Kidney (tissue), 14 donors: Measurements from ENCODE around the gene SPACA4. TPM values are rescaled to one million over a fixed set of nuclear protein-coding genes. Genes with fewer than 3 reads are reported as not detected.
"Not testable (repeated sequence)": the region's sequence is repeated elsewhere in the genome, so short reads cannot be mapped to it uniquely, and the experiment has no call there.

Source experiments
- DNase-seq, 5 donors: peaks; one replicate each; pipeline ENCODE4 v3.0.0-alpha.2; 2013 to 2020
- FAIRE-seq: peaks from 2 replicates; lab custom pipeline; 2012; peaks lifted over from hg19 to GRCh38; lab: Jason Lieb, UNC
- H3K27ac ChIP-seq, 2 donors: one replicate each; pipeline ENCODE4 v1.7.0; 2013; ENCODE audit warnings: low read depth in 2 of 2, low read length in 2 of 2, inconsistent platforms in 1 of 2
- H3K27me3 ChIP-seq: one replicate; pipeline ENCODE4 v1.7.1; 2013; ENCODE audit warnings: low read length, inconsistent platforms; ENCODE audit not compliant: control insufficient read depth, insufficient read depth
- H3K36me3 ChIP-seq, 3 donors: one replicate each; pipeline versions ENCODE4 v1.7.0 to v1.7.1; 2013; ENCODE audit warnings: low read length in 3 of 3, control low read depth in 1 of 3, inconsistent platforms in 1 of 3; ENCODE audit not compliant: insufficient read depth in 3 of 3, control insufficient read depth in 2 of 3
- H3K4me1 ChIP-seq, 3 donors: one replicate each; pipeline versions ENCODE4 v1.7.0 to v1.7.1; 2013; ENCODE audit warnings: low read length in 3 of 3, inconsistent platforms in 1 of 3, low read depth in 1 of 3; ENCODE audit not compliant: control insufficient read depth in 2 of 3, insufficient read depth in 2 of 3
- H3K4me3 ChIP-seq, 3 donors: one replicate each; pipeline versions ENCODE4 v1.7.0 to v1.8.1; 2013; ENCODE audit warnings: low read length in 3 of 3, control low read depth in 1 of 3, inconsistent platforms in 1 of 3
- H3K9ac ChIP-seq, 3 donors: one replicate each; pipeline versions ENCODE4 v1.7.0 to v1.7.1; 2013; ENCODE audit warnings: low read length in 3 of 3, control low read depth in 1 of 3, inconsistent platforms in 1 of 3
- H3K9me3 ChIP-seq, 3 donors: one replicate each; pipeline versions ENCODE4 v1.7.0 to v1.7.1; 2013; ENCODE audit warnings: low read length in 3 of 3, control low read depth in 1 of 3, inconsistent platforms in 1 of 3; ENCODE audit not compliant: control insufficient read depth in 2 of 3, insufficient read depth in 1 of 3
- intact Hi-C: fragments of 100-400 bp; cut with DNase I; formaldehyde crosslinking; loops from one replicate; pipeline ENCODE4 v1.11.1; 2022
- polyA plus RNA-seq: library from polyadenylated mRNA; stranded (reverse); fragments of 350-450 nt; fragmentation: Illumina TruSeq; extraction: RNeasy Lipid Tissue Mini Kit (QIAGEN cat#74804); gene quantifications from one replicate; pipeline ENCODE4 v1.2.3, GENCODE V29; 2014; ENCODE audit warnings: low read depth, low replicate concordance; ENCODE audit not compliant: insufficient read depth
- total RNA-seq: library from RNA; stranded (reverse); fragmentation: NEBNext Ultra II Directional; extraction: Animal tissue kit (Norgen Biotek cat#: 25700); gene quantifications from one replicate; pipeline ENCODE4 v1.2.1, GENCODE V29; 2021
- TF ChIP-seq, protein P1 (sequence below): IDR thresholded peaks from 3 replicates; pipeline ENCODE4 v1.5.1; 2012; ENCODE audit warnings: mild to moderate bottlenecking, moderate library complexity, borderline replicate concordance; ENCODE audit not compliant: insufficient read depth; ENCODE audit errors: extremely low read depth
- donor health status: control.
- donor health status: control.
- donor health status: control.
- donor health status: control.
- donor health status: control.
- donor health status: DM: yes; HTN: yes; CAD: no.
- donor health status: Normal renal cell carcinoma (clear cell type).

SPACA4 gene
- total and polyA plus RNA-seq, 2 donors from 2014 or later, result not detected

DNA sequence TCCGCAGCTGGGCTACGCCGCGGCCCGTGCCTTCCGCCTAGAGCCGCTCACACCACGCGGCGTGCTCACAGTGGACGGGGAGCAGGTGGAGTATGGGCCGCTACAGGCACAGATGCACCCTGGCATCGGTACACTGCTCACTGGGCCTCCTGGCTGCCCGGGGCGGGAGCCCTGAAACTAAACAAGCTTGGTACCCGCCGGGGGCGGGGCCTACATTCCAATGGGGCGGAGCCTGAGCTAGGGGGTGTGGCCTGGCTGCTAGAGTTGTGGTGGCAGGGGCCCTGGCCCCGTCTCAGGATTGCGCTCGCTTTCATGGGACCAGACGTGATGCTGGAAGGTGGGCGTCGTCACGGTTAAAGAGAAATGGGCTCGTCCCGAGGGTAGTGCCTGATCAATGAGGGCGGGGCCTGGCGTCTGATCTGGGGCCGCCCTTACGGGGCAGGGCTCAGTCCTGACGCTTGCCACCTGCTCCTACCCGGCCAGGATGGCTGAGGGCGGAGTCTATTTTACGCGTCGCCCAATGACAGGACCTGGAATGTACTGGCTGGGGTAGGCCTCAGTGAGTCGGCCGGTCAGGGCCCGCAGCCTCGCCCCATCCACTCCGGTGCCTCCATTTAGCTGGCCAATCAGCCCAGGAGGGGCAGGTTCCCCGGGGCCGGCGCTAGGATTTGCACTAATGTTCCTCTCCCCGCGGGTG is 23.2 kb downstream of the SPACA4 start:
- DNase-seq (peak; percentile 78 to 90 (median 86)), FAIRE-seq (no peak)
- peaks cover 0 to 6% (median 5%) of the 10 kb centered on the region in 3 donors for H3K36me3 ChIP-seq
- H3K4me1 ChIP-seq, result peaks cover 4 to 30% (median 22%) of the 10 kb centered on the region in 3 donors
- H3K27ac ChIP-seq, result peak overlapping the region; percentile 43 to 48
- intact Hi-C loops, result no loop called here
- no peaks in the 10 kb centered on the region for H3K9me3 ChIP-seq
- no peak overlapping the region for H3K4me3 ChIP-seq
- no peaks in the 10 kb centered on the region for H3K27me3 ChIP-seq
- H3K9ac ChIP-seq, result no peak overlapping the region
- TF ChIP-seq, protein P1, sequence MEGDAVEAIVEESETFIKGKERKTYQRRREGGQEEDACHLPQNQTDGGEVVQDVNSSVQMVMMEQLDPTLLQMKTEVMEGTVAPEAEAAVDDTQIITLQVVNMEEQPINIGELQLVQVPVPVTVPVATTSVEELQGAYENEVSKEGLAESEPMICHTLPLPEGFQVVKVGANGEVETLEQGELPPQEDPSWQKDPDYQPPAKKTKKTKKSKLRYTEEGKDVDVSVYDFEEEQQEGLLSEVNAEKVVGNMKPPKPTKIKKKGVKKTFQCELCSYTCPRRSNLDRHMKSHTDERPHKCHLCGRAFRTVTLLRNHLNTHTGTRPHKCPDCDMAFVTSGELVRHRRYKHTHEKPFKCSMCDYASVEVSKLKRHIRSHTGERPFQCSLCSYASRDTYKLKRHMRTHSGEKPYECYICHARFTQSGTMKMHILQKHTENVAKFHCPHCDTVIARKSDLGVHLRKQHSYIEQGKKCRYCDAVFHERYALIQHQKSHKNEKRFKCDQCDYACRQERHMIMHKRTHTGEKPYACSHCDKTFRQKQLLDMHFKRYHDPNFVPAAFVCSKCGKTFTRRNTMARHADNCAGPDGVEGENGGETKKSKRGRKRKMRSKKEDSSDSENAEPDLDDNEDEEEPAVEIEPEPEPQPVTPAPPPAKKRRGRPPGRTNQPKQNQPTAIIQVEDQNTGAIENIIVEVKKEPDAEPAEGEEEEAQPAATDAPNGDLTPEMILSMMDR, result no peak

DNA sequence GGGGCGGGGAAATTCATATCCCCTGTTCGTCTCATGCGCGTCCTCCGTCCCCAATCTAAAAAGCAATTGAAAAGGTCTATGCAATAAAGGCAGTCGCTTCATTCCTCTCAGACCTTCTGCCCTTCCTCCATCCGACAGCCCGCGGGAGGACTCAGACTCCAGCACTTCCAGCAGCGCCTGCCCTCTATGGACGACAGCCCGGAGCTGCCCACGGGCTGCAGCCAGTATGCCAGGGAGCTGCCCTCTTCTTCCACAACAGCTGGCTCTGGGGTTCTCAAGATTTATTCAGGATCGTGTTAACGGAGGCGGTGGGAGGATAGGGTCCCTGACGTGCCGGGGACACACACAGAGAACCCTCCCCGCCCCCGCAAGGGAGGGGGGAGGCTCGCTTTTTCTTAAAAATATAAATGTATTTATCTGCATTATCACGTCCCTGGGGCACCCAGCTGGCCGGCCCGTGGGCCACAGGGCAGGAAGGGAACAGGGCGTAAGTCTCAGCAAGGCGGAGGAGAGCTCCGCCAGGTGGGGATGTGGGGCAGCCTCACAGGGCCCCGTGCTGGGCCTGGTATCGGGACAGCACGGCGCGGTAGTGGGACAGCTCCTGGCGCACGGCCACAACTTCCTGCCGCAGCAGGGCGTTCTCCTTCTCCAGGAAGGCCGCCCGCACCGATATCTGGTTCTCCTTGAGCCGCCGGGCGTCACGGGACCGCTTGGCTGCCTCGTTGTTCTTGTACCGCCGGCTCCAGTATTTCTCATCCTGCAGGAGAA is 23.9 kb downstream of the SPACA4 start:
- H3K4me1 ChIP-seq, result peaks cover 4 to 31% (median 28%) of the 10 kb centered on the region in 3 donors
- H3K9ac ChIP-seq, result no peak overlapping the region
- DNase-seq, result peak; percentile 68 to 92 (median 84)
- peaks cover 0 to 6% (median 5%) of the 10 kb centered on the region in 3 donors for H3K36me3 ChIP-seq
- H3K9me3 ChIP-seq, result no peaks in the 10 kb centered on the region
- no peak for FAIRE-seq
- H3K27ac ChIP-seq, result peak overlapping the region; percentile 43 to 51
- TF ChIP-seq, protein P1, result no peak
- no peaks in the 10 kb centered on the region for H3K27me3 ChIP-seq
- intact Hi-C loops, result no loop called here
- no peak overlapping the region for H3K4me3 ChIP-seq

DNA sequence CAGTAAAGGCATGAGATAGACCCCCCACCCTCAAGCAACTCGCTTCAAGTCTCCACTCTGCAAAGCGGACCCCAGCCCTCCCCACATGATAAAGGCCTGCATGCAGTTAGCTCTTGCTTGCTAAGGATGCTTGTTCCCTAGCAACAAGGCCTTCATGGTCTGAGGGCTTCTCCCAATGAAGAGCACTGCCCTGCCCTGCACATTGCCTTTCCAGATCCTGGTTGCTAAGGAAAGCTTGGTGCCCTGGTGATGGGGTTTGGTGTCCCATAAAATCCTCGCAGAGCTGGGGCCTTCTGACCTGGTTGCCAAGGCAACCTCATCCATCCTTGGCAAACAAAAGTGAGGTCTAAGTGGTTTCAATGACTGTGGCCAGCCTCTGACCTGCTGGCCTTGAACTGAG is 24.7 kb downstream of the SPACA4 start:
- peaks cover 0 to 6% (median 5%) of the 10 kb centered on the region in 3 donors for H3K36me3 ChIP-seq
- no peak overlapping the region for H3K9ac ChIP-seq
- intact Hi-C loops, result no loop called here
- no peak overlapping the region for H3K4me3 ChIP-seq
- DNase-seq (peak in 4 of 5 donors; percentile 53 to 73 (median 59)), FAIRE-seq (no peak)
- no peaks in the 10 kb centered on the region for H3K27me3 ChIP-seq
- H3K27ac ChIP-seq, result peak overlapping the region in 1 of 2 donors; percentile 51
- no peaks in the 10 kb centered on the region for H3K9me3 ChIP-seq
- H3K4me1 ChIP-seq, result peaks cover 4 to 31% (median 28%) of the 10 kb centered on the region in 3 donors
- TF ChIP-seq, protein P1, result no peak

DNA sequence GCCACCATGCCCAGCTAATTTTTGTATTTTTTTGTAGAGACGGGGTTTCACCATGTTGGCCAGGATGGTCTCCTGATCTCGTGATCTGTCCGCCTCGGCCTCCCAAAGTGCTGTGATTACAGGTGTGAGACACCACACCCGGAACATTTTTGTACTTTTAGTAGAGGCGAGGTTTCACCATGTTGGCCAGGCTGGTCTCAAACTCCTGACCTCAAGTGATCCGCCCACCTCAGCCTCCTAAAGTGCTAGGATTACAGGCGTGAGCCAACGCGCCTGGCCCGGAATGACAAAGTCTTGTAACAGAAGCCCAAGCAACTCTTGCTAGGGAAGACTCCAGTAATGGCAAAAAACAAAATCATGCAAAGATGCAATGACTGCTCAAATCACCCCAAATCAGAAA is 25.7 kb downstream of the SPACA4 start:
- H3K36me3 ChIP-seq, H3K27ac ChIP-seq, intact Hi-C loops, H3K27me3 ChIP-seq, H3K9me3 ChIP-seq, DNase-seq, FAIRE-seq, H3K9ac ChIP-seq, H3K4me3 ChIP-seq: not testable (repeated sequence)
- H3K4me1 ChIP-seq, result peaks cover 4 to 31% (median 28%) of the 10 kb centered on the region in 3 donors
